NCI-H1436 treated with DMSO at 0.1 percent for 48 hours (cell line): ENCODE data around the gene NGB.
"Not testable (repeated sequence)": the region's sequence is repeated elsewhere in the genome, so short reads cannot be mapped to it uniquely, and the experiment has no call there.

Source experiments
- DNase-seq: peaks from one replicate; lab custom pipeline; 2025; lab: John Stamatoyannopoulos, UW

The NGB gene, protein sequence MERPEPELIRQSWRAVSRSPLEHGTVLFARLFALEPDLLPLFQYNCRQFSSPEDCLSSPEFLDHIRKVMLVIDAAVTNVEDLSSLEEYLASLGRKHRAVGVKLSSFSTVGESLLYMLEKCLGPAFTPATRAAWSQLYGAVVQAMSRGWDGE

DNA sequence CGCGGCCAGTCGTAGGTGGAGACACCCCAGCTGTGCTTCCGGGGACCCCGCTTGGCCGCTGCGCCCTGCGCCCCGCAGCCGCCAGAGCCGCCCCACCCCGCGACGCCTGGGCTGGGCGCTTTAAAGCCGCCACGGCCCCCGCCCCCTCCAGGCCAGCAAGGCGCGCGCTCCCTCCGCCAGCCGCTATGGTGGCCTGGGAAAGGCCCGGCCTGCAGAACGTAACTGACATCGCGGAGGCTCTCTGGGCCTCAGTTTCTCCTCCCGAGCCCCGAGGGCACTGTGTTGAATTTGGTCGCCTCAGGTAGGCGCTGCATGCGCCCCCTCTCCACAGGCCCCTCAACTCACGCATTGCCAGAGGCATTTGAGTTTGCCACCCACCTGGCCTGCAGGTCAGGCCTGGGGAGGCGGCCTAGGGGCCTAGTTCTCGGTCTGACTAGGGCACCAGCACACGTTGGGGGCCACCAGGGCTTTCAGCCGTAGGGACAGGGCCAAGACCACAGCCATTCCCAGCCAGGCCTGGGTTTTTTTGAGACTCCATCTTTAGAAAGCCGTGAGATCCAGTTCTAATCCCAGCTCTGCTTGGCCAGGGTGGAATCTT lies at the start of gene NGB:
NGB (minus strand) TSS at position 94 of the 598 bp plus-strand sequence. CDS start 269 bp downstream, outside the sequence.
- no peak for DNase-seq

DNA sequence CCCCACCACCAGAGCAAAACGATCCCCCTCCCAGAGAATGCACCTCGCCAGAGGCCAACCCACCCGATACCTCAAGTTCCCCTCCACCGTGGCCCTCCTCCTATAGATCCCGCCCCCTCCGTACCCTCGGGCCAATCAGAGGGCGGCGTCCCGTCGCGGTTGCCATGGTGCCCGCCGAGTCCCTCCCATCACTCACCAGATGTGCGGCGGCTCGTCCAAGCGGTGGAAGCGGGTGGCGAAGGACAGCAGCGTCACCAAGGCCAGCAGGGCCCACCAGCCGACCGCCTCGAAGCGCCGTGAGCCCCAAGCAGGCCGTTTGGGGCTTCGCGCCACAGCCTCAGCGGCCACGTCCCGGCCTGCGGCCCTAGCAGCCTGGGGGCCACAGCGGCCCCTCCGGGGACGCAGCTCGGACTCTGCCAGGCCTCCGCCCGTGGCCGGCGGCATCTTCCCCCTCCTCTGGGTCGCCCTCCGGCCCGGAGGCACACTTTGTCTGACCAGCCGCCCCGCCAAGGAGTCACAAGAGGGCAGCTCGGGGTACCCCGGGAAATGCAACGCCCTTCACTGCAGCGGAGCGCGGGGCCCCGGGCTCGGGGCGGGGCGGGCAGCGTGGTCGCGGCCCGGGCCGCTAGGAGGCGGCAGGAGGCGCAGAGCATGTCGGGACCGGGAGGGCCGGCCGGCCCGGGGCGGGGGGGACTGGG lies 49.4 kb upstream of the NGB start, which contains the start of gene POMT2:
POMT2 (minus strand) TSS at position 646 of the 698 bp plus-strand sequence; CDS start at position 444, 202 bp downstream.
- DNase-seq: peak; percentile 68

DNA sequence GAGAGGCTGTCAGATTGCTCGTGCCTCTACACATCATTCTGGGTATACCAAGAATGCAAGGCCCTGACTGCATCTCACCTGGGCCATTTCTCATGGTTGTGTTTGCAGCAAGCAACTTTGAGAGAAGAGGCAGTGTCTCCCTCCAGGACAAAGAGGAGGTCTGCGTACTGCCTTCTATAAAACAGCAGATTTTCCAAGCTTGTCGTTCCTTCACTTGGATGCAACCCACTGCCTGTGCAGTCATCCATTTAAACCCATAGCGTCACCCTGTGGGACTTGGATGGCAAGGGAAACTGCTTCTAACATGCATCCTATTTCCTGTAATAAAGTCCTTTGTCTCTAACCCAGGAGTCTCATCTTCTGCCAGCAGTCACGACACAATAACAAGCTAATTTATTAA lies 48.4 kb upstream of the NGB start:
- DNase-seq: no peak

DNA sequence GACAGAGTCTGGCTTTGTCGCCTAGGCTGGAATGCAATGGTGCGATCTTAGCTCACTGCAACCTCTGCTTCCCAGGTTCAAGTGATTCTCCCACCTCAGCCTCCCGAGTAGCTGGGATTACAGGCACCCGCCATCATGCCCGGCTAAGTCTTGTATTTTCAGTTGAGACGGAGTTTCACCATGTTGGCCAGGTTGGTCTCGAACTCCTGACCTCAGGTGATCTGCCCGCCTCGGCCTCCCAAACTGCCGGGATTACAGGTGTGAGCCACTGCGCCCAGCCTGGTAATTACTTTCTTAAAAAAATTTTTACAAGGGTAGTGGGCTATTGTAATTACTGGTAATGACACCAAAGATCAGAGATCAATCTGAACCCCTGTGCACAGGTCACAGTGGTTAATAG lies 47.8 kb upstream of the NGB start:
- not testable (repeated sequence) for DNase-seq

DNA sequence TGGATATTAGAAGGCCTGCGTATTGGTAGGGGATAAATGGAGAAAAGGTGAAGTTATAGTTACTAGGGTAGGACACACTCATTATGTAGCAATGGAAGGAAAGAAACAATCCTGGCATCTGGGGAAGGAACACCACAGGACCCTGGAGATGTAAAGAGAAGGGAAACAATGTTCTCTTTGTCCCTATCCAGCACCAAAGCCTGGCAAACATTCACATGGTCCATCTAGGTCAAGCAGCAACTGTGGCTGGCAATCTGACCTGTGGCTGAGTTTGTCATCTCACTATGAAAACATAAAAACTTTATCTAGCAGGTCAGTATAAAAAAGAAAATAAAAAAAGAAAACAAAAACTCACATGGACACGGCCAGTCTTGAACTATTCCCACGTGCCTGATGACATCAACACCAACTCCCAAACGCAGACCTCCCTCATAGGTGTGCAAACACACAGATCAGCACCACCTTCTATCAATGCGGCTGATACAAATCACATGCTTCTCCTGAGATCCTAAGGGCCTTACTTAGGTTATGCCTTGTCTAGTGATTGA lies 47.1 kb upstream of the NGB start:
- DNase-seq: no peak

DNA sequence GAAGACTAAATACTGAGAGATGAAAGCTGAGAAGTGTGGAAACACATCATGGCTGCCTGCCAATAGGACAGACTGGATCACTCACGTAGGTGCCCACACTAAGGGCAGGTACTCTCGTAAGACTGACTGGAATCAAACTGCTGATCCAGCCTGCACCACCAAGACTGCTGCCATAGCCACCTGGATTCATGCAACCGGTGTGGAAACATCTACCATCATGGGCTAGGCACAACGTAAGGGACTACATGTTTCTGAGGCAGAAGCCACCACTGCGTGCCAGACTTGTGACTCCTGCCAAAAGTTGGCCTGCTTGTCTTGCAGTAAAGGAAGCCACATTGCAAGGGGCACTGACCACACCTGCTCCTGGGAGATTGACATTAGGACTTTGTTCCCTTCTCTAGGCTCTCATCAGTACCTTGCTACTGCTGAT lies 45.9 kb upstream of the NGB start:
- DNase-seq: no peak

DNA sequence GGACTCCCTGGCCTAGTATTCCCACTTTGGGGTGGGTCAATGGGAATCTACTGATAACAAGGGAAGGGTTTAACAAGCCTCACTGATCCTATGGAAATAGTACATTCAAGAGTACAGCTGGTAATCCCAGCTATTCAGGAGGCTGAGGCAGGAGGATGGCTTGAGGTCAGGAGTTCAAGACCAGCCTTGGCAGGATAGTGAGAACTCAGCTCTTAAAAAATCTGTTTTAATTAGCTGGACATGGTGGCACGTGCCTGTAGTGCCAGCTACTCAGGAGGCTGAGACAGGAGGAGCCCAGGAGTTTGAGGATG lies 45.1 kb upstream of the NGB start:
- no peak for DNase-seq

DNA sequence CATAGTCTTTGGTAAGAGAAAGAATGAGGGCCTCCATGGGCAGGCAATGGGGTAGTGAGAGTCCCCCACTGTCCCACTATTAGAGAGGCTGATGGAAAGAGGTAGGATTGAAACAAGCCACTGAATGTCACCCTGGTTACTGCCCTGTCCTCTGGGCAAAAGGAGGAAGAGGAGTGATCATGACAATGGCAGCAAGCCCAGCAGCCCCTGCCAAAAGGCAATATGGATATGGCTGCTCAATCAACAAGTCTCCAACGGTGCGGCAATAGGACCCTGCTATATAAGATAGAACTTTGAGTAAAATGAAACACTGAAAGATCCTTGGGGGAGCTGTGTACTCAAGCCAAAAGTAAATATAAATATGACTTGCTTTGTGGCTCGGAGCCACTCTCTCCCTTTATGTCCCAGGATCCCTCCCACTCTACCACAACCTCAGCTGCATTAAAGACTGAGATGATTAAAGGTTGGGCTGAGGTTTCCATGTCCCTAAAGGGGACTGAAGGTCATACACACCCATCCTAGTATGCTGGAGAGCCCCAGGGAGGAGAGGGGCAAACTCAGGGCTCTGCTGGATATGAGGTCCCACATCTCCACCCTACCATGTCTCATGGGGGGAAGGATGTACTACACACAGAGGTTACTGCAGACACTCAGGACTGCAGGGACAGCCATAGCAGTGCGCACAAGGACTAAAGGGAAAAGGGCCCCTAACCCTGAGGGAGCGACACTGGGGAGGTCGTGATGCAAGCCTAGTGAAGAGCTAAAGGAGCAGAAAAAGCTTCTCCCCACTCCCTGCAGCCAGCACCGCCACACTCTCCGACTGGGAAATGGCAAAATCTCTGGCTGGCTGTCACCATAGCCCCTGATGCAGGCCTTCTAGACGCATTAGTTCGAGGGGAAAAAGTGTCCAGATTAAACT lies 43.8 kb upstream of the NGB start:
- no peak for DNase-seq

DNA sequence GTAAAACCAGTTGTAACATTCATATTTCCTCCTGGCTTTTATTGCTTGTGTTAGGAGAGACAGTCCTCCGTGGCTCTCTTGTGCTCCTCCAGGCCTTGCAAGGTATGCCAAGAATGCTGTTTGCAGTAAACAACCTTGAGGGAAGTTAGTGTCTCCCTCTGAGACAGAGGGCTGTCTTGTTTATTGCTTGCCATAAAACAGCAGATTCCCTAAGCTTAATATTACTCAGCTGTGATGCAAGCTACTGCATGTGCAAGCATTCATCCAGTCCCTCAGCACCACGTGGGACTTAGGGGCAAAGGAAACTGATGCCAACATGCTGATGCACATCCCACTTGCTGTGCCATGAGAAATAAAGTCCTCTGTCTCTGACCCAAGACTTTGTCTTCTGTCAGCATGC lies 43.0 kb upstream of the NGB start:
- no peak for DNase-seq

DNA sequence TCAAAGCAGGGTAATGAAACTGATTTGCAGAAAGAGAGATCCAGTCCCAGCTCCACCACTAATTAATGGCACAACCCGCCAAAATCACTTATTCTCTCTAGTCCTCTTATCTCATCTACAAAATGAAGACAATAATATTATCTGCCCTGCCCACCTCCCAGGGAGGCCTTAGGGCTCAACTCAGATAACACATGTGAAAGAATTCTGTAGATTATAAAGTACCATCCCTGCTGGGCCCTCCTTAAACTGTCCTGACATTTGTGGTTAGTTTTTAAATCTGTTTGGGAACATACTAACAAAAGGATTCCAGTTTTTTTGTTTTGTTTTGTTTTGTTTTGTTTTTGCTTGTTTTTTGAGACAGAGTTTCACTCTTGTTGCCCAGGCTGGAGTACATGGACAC lies 42.4 kb upstream of the NGB start:
- DNase-seq: no peak

DNA sequence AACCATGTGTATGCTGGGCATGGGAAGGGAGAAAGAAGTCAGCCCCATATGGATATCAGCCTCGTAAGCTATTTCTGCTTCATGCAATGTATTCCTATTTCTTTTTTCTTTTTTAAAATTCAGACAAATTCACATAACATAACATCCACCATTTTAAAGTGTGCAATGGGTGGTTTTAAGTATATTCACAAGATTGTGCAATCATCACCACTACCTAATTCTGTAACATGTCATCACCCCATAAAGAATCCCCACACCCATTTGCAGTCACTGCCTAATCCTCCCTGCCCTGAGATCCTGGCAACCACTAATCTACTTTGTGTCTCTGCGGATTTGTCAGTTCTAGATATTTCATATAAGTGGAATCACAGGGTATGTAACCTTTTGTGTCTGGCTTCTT lies 40.2 kb upstream of the NGB start:
- DNase-seq: no peak

DNA sequence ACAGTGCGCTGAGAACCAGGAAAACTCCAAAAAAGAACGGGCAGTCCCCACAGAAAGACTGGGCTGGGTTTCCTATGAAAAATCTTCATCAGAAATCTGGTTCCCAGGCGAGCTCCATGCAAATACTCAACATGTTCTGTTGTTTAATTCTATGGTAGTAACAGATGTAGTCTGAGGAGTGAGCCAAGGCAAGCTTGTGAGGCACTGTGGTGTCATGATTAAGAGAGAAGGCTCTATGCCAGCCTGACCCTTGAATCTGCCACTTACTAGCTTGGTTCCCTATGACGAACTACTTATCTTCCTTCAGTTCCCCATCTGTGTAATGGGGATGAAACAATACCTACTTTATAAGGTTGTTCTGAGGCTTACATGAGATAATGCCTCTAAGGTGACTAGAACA lies 39.0 kb upstream of the NGB start:
- no peak for DNase-seq

DNA sequence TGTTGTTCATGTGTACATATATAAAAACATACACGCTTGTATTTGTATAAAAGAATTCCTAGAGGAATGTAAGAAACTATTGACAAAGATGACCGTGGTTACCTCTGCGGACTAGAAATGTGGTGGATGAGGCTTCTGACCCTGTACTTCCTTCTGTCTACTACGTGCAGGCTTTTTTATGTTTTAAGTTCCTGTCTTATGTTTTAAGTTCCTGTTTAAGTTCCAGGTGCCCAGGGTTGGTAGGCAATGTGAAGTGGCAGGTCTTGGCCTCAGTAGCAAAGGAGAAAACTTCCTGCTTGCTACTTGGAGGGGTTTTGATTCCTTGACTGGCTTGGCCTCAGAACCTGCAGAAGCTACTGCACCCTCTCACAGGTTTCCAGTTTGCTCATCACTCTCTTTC lies 38.1 kb upstream of the NGB start:
- DNase-seq: no peak

DNA sequence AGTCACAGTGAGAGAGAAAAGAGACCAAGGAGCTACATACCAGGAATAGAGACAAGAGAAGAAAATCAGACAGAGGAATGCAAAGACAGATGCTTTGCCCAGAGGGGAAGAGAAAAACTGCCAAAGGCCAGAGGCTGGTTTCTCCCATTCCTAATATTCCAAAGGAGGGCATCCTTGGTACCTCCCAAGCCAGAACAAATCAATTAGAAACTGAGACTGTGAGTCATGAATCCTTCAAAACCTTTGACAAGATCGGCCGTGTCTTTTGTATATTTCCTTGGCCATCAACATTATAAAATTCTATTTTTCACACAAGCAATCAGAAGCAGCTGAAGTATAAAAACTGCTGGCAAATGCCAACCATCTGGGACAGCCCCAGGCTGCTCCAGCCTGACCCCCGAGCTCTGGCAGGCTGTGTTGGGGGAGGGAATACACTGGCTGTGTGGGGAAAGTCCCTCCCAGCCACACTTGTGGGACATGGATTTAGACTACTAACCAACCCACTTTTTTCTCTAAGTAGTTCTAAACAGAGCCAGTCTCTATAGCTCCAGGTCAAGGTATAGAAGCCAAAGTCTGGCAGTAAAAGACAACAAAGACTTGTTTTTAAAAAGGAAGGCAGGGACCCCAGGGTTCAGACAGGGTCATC lies 36.0 kb upstream of the NGB start:
- DNase-seq: no peak

DNA sequence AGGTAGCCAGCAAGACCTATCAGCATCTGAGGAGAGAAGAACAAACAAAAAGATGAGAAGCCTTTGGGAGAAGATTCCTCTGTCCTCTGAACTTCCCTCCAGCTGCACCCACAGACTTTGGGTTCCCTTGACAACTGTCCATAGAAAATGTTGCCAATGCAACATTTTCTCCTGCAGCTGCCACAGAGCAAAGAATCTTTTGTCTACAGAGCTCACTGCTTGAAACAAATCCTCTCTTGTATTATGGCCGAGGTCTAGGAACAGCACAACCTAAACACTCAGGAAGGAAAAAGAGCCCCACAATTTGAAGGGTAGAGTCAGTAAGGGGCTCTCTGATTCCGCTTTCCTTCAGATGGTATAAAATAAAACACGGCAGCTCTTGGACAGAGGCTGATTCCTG lies 35.4 kb upstream of the NGB start:
- DNase-seq: no peak

DNA sequence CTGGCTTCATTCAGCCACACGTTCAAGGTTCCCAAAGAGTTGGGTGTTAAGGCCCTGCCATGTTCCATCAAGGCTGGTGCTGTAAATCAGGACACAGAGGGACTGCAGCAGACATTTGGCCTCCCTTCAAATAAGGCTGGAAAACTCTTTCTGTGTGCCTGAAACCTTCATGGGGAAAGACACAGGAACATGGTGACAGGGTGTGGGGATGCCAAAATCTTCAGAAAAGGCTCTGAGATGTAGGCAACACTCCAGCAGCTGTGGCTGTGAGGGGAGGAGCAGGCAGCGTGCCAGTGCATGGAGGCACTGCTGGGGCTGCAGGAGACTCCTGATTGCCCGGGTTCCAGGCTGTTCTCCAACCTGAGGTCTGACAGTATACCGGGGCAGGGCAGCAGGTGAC lies 34.7 kb upstream of the NGB start:
- DNase-seq: no peak

DNA sequence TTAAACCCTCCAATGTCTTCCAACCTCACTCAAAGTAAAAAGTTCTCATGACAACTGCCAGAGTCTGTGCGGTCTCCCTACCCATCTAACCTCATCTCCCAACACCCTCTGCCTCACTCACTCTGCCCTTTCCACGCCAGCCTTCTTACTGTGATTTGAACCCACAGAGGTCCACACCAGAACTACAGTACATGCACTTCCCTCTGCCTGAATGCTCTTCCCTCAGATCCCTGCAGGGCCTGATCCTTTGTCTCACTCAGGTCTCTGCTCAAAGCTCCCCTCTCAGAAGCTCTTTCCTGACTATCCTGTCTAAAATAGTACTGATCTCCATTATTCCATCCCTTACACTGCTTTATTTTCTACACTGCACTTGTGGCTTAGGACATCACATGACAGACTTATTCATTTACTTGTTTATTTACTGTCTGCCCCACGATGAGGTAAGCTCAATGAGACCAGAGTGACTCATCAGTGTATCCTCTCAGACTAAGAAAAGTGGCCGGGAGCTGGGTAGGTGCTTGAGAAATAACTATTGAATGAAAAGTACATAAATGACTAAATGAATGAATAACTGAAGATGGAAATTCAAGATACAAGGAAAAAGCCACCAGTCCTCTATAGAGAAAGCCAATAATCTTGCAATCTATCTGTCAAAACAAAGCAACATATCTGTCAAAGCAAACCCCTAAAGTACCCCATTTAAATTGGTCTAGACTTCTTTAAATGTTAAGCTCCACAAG lies 32.6 kb upstream of the NGB start:
- no peak for DNase-seq

DNA sequence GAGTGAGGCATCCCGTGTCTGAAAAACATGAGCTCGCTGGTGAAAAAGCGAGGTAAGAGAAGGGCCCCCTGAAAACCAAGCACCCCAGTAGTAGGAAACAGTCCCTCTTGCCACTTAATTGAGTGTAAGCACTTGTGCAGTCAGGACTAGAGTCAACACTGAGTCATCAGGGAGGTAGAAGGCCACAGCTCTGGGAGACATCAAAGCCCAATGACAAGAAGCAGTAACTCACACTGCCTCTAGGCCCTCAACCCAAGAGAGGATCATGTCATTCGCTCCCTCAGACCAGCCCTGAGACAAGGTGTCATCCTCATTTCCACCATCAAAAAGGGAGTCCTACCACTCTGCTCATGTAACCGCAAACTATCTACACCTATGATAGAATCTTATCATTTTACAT lies 31.9 kb upstream of the NGB start:
- DNase-seq: no peak

DNA sequence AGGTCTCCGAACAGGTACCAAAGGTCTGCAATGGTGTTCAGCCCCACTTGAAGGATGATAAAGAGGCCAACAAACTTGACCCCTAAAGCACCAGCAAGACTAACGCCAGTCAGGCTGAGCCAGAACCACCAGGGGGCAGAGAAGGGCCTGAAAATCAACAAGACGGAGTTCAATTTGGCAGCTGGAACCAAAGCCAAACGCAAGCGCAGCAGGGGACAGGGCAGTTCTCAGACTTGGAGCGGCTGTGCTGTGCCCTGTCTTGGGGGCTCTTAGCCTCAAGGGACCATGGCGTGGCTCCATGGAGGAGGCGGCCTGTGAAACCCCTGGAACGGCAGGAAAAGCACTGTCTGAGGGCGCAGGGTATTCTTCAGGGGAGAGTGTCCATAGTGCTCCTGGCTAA lies 30.1 kb upstream of the NGB start:
- DNase-seq: no peak

DNA sequence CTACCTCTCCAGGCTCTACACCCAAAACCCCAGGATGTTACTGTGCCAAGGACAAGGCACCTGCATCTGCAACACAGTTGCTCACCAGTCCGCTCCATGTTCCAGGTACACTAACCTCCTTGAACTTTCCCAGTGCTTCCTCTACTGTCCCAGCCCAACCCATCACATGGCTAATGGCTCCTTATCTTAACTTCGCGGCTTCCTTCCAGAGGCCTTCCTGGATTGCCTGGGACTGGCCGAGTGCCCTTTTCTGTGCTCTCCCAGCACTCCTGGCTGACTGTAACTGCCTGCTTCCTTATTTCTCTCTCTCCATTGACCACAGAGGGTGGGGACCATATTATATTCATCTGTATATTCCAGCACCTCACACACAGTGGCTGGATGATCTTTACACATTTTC lies 28.8 kb upstream of the NGB start:
- DNase-seq: no peak

DNA sequence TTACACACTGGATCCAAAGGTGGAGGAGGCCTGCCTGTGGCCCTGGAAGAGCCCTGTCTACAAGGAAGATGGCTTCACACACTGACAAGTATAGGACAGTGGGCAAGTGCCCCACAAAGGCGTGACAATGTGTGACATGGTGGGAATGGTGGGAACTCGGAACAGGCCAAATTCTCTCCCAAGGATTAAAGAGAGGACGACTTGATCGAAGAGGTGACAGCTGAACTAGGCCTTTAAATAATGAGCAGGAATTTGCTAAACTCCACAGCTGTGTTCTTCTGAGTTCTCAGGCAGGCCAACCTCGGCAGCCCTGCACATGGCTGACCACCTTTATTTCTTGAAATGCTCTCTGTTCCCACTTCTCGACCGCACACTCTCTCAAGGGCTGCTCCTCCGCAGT lies 25.9 kb upstream of the NGB start:
- no peak for DNase-seq
